ENCODE measurements around the gene NDUFB8.
A peak's percentile ranks its signal among the peaks of the same experiment; 100 is the strongest.

NDUFB8 gene

DNA sequence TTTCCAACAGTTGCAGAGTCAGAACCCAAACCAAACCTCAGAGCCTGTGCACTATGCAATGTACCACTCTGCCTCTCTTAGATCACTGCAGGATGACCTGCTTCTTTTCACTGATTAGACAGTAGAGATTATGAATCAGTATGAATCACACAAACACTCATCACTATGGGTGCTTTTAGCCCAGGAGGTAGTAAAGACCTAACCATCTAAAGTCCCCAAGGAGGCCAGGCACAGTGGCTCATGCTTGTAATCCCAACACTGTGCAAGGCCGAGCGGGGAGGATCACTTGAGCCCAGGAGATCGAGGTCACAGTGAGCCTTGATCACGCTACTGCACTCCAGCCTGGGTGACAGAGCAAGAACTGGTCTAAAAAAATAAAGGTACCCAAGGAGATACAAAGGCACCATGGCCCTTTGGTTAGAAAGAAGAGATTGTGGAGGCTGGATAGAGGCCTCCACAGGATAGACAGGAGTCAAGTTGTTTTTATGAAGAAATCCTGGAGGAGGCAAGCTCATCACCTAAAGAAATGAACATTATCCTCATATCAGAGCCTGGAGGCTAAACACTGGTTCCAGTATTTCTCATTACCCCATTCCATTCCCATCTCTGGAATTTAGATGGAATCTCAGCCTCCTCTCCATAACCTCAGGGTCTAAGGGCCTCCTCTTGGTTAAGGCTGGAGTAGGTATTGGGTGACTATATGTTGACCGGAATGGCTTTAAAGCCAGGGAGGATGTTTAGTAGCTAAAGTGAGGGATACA lies 22.9 kb downstream of the NDUFB8 start:
- no peak overlapping the region for H3K9ac ChIP-seq (ENCODE audit: low read depth, low read length)
- no peaks in the 10 kb centered on the region for H3K9me3 ChIP-seq (ENCODE audit: control insufficient read depth, insufficient read depth, low read length)
- H3K36me3 ChIP-seq (ENCODE audit: insufficient read depth, low read length): no peaks in the 10 kb centered on the region

DNA sequence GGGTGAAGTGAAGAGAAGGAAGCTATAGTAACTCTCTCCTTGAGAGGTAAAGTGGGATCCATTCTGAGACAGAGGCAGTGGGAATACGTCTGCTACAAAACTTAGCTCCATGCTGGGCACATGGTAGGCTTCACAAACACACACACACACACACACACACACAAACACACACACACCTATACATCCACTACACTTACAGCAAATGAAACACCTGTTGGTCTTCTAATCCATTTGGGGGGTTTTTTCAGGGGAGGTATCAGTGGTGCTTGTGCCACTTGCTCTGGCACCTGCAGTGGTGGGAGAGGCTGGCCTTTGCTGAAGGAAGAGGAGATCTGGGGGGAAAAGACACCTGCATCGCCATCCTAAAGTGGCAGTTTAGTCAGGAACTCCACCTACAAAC lies 24.5 kb downstream of the NDUFB8 start:
- Histone ChIP-seq H3K4me1 (ENCODE audit: insufficient read depth, low read length) (no peaks in the 10 kb centered on the region), H3K36me3 (ENCODE audit: insufficient read depth, low read length) (no peaks in the 10 kb centered on the region), H3K9ac (ENCODE audit: low read depth, low read length) (no peak overlapping the region), H3K9me3 (ENCODE audit: control insufficient read depth, insufficient read depth, low read length) (no peaks in the 10 kb centered on the region)

More for the DNA sequence above, 22.9 kb downstream of the NDUFB8 start:
- H3K4me1 ChIP-seq (ENCODE audit: insufficient read depth, low read length): no peaks in the 10 kb centered on the region

- Histone ChIP-seq H3K9me3 (ENCODE audit: control insufficient read depth, insufficient read depth, low read length) (no peaks in the 10 kb centered on the region), H3K36me3 (ENCODE audit: insufficient read depth, low read length) (no peaks in the 10 kb centered on the region), H3K9ac (ENCODE audit: low read depth, low read length) (no peak overlapping the region), H3K4me1 (ENCODE audit: insufficient read depth, low read length) (no peaks in the 10 kb centered on the region)
Measured at GRCh38 chr10:100504096-100504495, 25.6 kb downstream of the NDUFB8 start.

GRCh38 chr10:100502926-100503494 lies 26.7 kb downstream of the NDUFB8 start:
- Histone ChIP-seq H3K4me1 (ENCODE audit: insufficient read depth, low read length) (no peaks in the 10 kb centered on the region), H3K36me3 (ENCODE audit: insufficient read depth, low read length) (no peaks in the 10 kb centered on the region), H3K9me3 (ENCODE audit: control insufficient read depth, insufficient read depth, low read length) (no peaks in the 10 kb centered on the region), H3K9ac (ENCODE audit: low read depth, low read length) (no peak overlapping the region)

- H3K4me1 ChIP-seq (ENCODE audit: insufficient read depth, low read length): no peaks in the 10 kb centered on the region
- no peaks in the 10 kb centered on the region; the same call in 1 of the 2 replicates for H3K36me3 ChIP-seq (ENCODE audit: insufficient read depth, low read length)
- no peak overlapping the region for H3K9ac ChIP-seq (ENCODE audit: low read depth, low read length)
- H3K9me3 ChIP-seq (ENCODE audit: control insufficient read depth, insufficient read depth, low read length): no peaks in the 10 kb centered on the region
Measured at GRCh38 chr10:100501423-100501822, 28.2 kb downstream of the NDUFB8 start.

GRCh38 chr10:100498059-100498458 lies 31.6 kb downstream of the NDUFB8 start:
- Histone ChIP-seq H3K9ac (ENCODE audit: low read depth, low read length) (no peak overlapping the region), H3K9me3 (ENCODE audit: control insufficient read depth, insufficient read depth, low read length) (no peaks in the 10 kb centered on the region), H3K36me3 (ENCODE audit: insufficient read depth, low read length) (no peaks in the 10 kb centered on the region; the same call in 1 of the 2 replicates), H3K4me1 (ENCODE audit: insufficient read depth, low read length) (no peaks in the 10 kb centered on the region)

GRCh38 chr10:100496567-100496966 lies 33.1 kb downstream of the NDUFB8 start:
- no peak overlapping the region for H3K9ac ChIP-seq (ENCODE audit: low read depth, low read length)
- H3K9me3 ChIP-seq (ENCODE audit: control insufficient read depth, insufficient read depth, low read length): no peaks in the 10 kb centered on the region
- no peaks in the 10 kb centered on the region; the same call in 1 of the 2 replicates for H3K36me3 ChIP-seq (ENCODE audit: insufficient read depth, low read length)
- H3K4me1 ChIP-seq (ENCODE audit: insufficient read depth, low read length): no peaks in the 10 kb centered on the region

DNA sequence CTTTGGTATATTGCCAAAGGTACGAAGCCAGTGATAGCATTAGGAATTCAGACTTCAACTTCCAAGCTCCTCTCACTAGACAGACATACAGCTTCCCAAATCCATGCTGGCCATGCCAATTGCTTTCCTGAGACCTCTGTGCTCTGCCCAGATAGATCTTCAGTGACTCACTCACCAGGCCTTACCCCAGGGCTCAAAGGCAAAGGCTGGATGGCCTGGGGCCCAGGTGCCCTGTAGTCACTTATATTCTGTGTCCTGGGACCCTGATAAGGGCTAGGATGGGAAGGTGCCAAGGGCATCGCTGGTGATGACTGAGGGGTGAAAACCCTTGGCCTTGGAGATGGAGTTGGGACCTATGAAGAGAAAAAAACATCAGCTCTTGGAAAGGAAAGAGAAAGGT lies 39.1 kb downstream of the NDUFB8 start:
- peaks cover 9% of the 10 kb centered on the region for H3K4me1 ChIP-seq (ENCODE audit: insufficient read depth, low read length)
- H3K9me3 ChIP-seq (ENCODE audit: control insufficient read depth, insufficient read depth, low read length): no peaks in the 10 kb centered on the region
- H3K9ac ChIP-seq (ENCODE audit: low read depth, low read length): no peak overlapping the region
- H3K36me3 ChIP-seq (ENCODE audit: insufficient read depth, low read length): no peaks in the 10 kb centered on the region

- Histone ChIP-seq H3K4me1 (ENCODE audit: insufficient read depth, low read length) (peaks cover 19% of the 10 kb centered on the region), H3K36me3 (ENCODE audit: insufficient read depth, low read length) (no peaks in the 10 kb centered on the region), H3K9ac (ENCODE audit: low read depth, low read length) (no peak overlapping the region), H3K9me3 (ENCODE audit: control insufficient read depth, insufficient read depth, low read length) (no peaks in the 10 kb centered on the region)
Measured at GRCh38 chr10:100489396-100489795, 40.3 kb downstream of the NDUFB8 start.

GRCh38 chr10:100487529-100487928 lies 42.1 kb downstream of the NDUFB8 start:
- no peak overlapping the region for H3K9ac ChIP-seq (ENCODE audit: low read depth, low read length)
- H3K9me3 ChIP-seq (ENCODE audit: control insufficient read depth, insufficient read depth, low read length): no peaks in the 10 kb centered on the region
- H3K36me3 ChIP-seq (ENCODE audit: insufficient read depth, low read length): no peaks in the 10 kb centered on the region
- H3K4me1 ChIP-seq (ENCODE audit: insufficient read depth, low read length): peaks cover 23% of the 10 kb centered on the region

DNA sequence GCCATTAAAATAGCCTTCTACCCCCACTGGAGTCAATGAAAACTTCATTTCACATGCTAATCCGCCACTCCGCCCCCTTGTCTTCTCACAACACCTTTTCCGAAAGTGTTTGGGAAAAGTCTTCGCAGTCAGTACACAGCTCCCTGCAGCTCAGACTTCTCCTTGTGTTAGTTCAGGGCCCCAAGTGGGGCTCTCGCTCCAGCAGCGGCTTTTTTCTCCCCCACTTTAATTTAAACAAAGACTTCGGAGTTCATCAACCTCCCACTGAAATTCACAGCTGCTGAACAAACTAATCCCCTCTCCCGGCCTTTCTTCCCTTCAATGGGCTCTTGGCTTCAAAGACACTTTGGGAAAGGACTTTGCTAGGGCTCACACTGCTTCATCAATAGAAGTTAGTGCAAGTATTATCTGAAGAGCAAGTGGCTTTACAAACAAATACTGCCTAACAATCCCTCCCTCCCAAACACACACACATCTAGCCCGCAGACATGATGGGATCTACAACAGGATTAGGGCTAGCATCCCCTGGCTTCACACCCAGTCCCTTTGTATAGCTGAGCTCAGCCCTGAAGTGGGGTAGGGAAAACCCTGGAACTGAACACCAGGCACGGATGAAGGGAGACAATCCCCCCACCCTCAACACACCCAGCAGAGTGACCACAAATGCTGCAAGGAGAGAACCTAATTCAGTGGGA lies 43.7 kb downstream of the NDUFB8 start:
- no peak overlapping the region for H3K9ac ChIP-seq (ENCODE audit: low read depth, low read length)
- no peaks in the 10 kb centered on the region for H3K36me3 ChIP-seq (ENCODE audit: insufficient read depth, low read length)
- peaks cover 23% of the 10 kb centered on the region for H3K4me1 ChIP-seq (ENCODE audit: insufficient read depth, low read length)
- H3K9me3 ChIP-seq (ENCODE audit: control insufficient read depth, insufficient read depth, low read length): no peaks in the 10 kb centered on the region

DNA sequence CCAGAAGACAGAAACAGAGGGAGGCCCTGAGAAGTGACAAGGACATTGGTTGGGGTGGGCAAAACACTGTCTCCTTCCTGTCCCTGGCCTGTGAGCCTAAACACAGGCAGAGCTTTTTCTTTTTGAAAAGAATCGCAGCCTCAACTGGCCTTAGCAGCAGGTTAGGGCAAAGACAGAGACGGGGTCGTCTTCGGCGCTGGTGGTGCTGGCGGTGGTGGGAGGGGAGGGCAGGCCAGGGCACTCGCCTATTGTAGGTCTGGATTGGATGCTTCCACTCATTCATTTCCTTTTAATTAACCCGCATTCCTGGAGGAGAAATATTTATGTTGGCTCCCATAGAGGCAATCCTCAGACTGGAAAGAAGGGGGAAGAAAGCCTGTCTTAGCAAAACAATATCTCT lies 44.3 kb downstream of the NDUFB8 start:
- H3K9ac ChIP-seq (ENCODE audit: low read depth, low read length): no peak overlapping the region

DNA sequence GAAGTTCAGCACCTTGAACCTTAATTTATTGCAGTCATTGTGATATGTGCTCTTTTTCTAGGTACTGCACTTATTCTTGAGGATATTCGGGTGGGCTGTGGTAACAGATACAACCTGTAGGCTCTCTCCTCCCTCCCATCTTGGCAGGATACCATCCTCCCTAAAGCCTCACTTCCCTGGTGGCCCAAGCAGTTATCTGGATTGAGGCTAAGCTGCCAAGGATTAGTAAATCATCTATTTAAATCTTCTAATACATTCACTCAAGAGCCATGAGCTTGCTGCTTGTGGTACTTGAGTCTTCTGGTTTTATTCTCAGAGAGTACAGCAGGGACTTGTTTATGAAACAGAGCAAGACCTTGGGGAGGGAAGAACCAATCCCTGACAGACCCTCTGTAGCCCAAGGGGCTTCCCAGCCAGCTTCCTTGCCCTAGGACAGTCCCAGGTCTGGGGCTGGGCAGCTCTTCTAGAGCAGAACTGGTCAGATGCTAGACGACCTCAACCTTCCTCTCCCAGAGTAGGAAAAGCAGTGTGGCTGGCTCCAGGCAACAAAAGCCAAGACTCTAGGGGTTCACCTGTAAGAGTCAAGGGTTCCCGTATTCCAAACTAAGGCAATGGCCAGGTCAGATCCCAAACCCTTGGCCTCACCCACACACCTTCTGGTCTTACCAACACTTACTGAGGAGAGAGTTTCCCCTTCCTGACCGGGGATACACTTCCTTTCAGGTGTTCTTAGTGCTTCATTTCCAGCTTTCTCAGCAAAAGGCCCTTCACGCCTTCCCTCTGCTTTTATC lies 45.6 kb downstream of the NDUFB8 start:
- peaks cover 23% of the 10 kb centered on the region for H3K4me1 ChIP-seq (ENCODE audit: insufficient read depth, low read length)
- no peaks in the 10 kb centered on the region for H3K9me3 ChIP-seq (ENCODE audit: control insufficient read depth, insufficient read depth, low read length)
- no peak overlapping the region for H3K9ac ChIP-seq (ENCODE audit: low read depth, low read length)
- H3K36me3 ChIP-seq (ENCODE audit: insufficient read depth, low read length): no peaks in the 10 kb centered on the region

More for the DNA sequence above, 44.3 kb downstream of the NDUFB8 start:
- Histone ChIP-seq H3K36me3 (ENCODE audit: insufficient read depth, low read length) (no peaks in the 10 kb centered on the region), H3K4me1 (ENCODE audit: insufficient read depth, low read length) (peaks cover 23% of the 10 kb centered on the region), H3K9me3 (ENCODE audit: control insufficient read depth, insufficient read depth, low read length) (no peaks in the 10 kb centered on the region)

GRCh38 chr10:100482834-100483185 lies 46.9 kb downstream of the NDUFB8 start:
- Histone ChIP-seq H3K9me3 (ENCODE audit: control insufficient read depth, insufficient read depth, low read length) (no peaks in the 10 kb centered on the region), H3K36me3 (ENCODE audit: insufficient read depth, low read length) (no peaks in the 10 kb centered on the region), H3K4me1 (ENCODE audit: insufficient read depth, low read length) (peaks cover 23% of the 10 kb centered on the region), H3K9ac (ENCODE audit: low read depth, low read length) (peak overlapping the region; percentile 42; the same call in 1 of the 2 replicates)

All from ES-I3 (cell line).